Upper lobe of right lung (tissue), 1 donor: Measurements from ENCODE around the gene SENP5. TPM values are rescaled to one million over a fixed set of nuclear protein-coding genes. Genes with fewer than 3 reads are reported as not detected.
A peak's percentile ranks its signal among the peaks of the same experiment; 100 is the strongest.

Experiments
- ATAC-seq: fragments of 200-7000 bp; cut with Tn5 transposase; one replicate; pipeline ENCODE4 v1.9.1; 2020; ENCODE audit warnings: mild to moderate bottlenecking, moderate library complexity
- DNase-seq: peaks from one replicate; pipeline ENCODE4 v3.0.0-alpha.2; 2020
- H3K27ac ChIP-seq: fragments of 200-600 bp; one replicate; pipeline ENCODE4 v1.8.0; 2022
- H3K27me3 ChIP-seq: fragments of 200-600 bp; one replicate; pipeline ENCODE4 v1.8.0; 2022; ENCODE audit warnings: mild to moderate bottlenecking
- H3K36me3 ChIP-seq: fragments of 200-600 bp; one replicate; pipeline ENCODE4 v1.8.0; 2022
- H3K4me1 ChIP-seq: fragments of 200-600 bp; one replicate; pipeline ENCODE4 v1.8.0; 2022
- H3K4me3 ChIP-seq: fragments of 200-600 bp; one replicate; pipeline ENCODE4 v1.8.0; 2022; ENCODE audit warnings: mild to moderate bottlenecking
- H3K9me3 ChIP-seq: fragments of 200-600 bp; one replicate; pipeline ENCODE4 v1.8.0; 2022
- CTCF ChIP-seq: fragments of 200-600 bp; IDR thresholded peaks from one replicate; pipeline ENCODE4 v1.8.0; 2022; ENCODE audit warnings: antibody characterized with exemption
- intact Hi-C: fragments of 100-400 bp; cut with DNase I; formaldehyde crosslinking; loops from one replicate; pipeline ENCODE4 v1.11.0; 2022
- total RNA-seq: library from RNA; stranded (reverse); fragmentation: NEBNext Ultra II Directional; extraction: Animal tissue kit (Norgen Biotek cat#: 25700); gene quantifications from one replicate; pipeline ENCODE4 v1.2.1, GENCODE V29; 2021
- donor health status: DM: no; HTN: yes; CAD: no; lungs with severe emphysema.

Gene SENP5
- total RNA-seq, 1 donor from 2014 or later, result 27.7 TPM

- intact Hi-C loops, result no loop called here
- Histone ChIP-seq H3K27ac (no peak overlapping the region), H3K4me1 (no peaks in the 10 kb centered on the region), H3K9me3 (no peaks in the 10 kb centered on the region), H3K36me3 (peaks cover 27% of the 10 kb centered on the region), H3K27me3 (no peaks in the 10 kb centered on the region), H3K4me3 (no peak overlapping the region)
- no peak for TF ChIP-seq CTCF
- DNase-seq (no peak), ATAC-seq (no peak)
Measured at GRCh38 chr3:196918968-196919367, 51.2 kb downstream of the SENP5 start.

DNA sequence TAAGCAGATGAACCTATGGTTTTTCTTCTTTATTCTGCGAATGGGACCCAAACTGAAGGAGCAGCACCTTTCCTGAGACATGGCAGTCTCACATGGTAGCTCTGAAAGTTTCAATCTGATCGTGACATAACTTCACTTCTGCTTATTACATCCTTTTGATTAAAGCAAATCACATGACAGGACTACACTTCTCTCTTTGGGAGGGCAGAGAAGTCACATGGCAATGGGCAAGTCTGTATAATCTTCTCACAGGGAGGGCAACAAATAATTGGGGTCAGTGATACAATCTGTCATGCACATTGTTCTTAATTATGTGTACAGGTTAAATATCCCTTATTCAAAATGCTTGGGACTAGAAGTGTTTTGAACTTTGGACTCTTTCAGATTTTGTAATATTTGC, 53.0 kb downstream of the SENP5 start:
- Histone ChIP-seq H3K27ac (no peak overlapping the region), H3K36me3 (peaks cover 26% of the 10 kb centered on the region), H3K9me3 (no peaks in the 10 kb centered on the region), H3K4me1 (no peaks in the 10 kb centered on the region), H3K27me3 (no peaks in the 10 kb centered on the region), H3K4me3 (no peak overlapping the region)
- TF ChIP-seq CTCF, result no peak
- no peak for DNase-seq
- intact Hi-C loops, result no loop called here
- peak; percentile 75 for ATAC-seq

- DNase-seq, result no peak
- intact Hi-C loops, result no loop called here
- no peak for TF ChIP-seq CTCF
- Histone ChIP-seq H3K9me3 (no peaks in the 10 kb centered on the region), H3K4me3 (no peak overlapping the region), H3K4me1 (no peaks in the 10 kb centered on the region), H3K27me3 (no peaks in the 10 kb centered on the region), H3K27ac (no peak overlapping the region), H3K36me3 (peaks cover 65% of the 10 kb centered on the region)
- no peak for ATAC-seq
Measured at GRCh38 chr3:196927571-196928453, 60.1 kb downstream of the SENP5 start.

DNA sequence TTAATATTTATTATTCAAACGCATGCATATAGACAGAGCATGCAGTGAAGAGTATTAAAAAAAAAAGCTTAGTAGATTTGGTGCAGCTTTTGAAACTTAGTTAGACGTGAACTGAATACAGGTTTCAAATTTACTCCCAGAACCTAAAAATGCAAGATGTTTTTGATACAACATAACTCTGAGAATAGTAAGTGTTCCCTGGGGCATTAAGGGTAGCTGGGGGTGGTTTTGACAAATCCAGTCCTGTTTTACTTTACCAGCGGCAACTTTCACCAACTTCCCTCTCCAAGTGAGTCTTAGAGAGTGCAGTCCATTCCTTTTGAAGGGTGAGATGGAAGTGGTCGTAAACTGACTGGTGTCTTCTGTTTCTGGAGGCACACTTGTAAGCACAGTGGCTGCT, 63.4 kb downstream of the SENP5 start:
- H3K27me3 ChIP-seq, result no peaks in the 10 kb centered on the region

DNA sequence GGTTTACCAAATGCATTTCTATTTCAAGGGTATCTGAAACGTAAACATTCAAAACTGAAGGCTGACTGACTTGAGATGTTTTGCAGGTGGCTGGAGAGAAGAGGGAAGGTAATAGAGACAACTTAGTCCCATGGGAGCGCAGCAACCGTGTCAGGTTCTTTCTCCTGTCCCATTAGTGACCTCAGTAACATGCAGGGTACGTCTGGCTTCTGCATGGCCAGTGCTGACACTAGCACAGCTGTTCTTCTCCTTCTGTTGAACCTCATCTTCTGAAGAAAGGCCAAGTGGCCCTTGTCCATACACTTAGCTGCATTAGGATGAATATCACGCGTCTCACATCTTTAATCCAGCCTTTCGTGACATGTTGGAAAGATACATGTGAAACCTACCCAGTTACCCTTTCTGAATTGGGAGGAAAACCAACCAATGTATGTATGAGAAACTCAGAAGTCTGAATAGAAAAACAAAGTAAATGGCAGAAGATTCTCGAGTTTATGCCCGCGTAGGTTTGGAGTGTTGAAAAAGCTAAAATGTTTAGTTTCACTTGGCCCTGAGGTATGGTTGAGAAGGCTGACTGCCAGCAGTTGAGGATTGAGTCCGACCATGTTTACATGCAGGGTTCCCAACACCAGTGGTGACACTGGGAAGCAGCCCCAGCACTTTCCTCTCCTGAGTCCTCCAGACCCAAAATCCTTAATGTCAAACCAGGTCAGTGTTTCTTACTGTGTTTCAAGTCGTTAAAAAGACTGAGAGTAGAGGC, 64.3 kb downstream of the SENP5 start:
- no peaks in the 10 kb centered on the region for H3K27me3 ChIP-seq
- no peaks in the 10 kb centered on the region for H3K4me1 ChIP-seq
- H3K27ac ChIP-seq, result no peak overlapping the region
- DNase-seq (no peak), ATAC-seq (no peak)
- intact Hi-C loops, result no loop called here
- H3K4me3 ChIP-seq, result no peak overlapping the region
- H3K36me3 ChIP-seq, result peaks cover 92% of the 10 kb centered on the region
- no peak for TF ChIP-seq CTCF
- no peaks in the 10 kb centered on the region for H3K9me3 ChIP-seq

More for the DNA sequence above, 63.4 kb downstream of the SENP5 start:
- Histone ChIP-seq H3K9me3 (no peaks in the 10 kb centered on the region), H3K27ac (no peak overlapping the region), H3K4me1 (no peaks in the 10 kb centered on the region), H3K4me3 (no peak overlapping the region), H3K36me3 (peaks cover 83% of the 10 kb centered on the region)
- intact Hi-C loops, result no loop called here
- no peak for TF ChIP-seq CTCF
- DNase-seq (no peak), ATAC-seq (no peak)
